ENCODE measurements around the gene DEFB129.
"Not testable (repeated sequence)": the region's sequence is repeated elsewhere in the genome, so short reads cannot be mapped to it uniquely, and the experiment has no call there.

The DEFB129 gene

DNA sequence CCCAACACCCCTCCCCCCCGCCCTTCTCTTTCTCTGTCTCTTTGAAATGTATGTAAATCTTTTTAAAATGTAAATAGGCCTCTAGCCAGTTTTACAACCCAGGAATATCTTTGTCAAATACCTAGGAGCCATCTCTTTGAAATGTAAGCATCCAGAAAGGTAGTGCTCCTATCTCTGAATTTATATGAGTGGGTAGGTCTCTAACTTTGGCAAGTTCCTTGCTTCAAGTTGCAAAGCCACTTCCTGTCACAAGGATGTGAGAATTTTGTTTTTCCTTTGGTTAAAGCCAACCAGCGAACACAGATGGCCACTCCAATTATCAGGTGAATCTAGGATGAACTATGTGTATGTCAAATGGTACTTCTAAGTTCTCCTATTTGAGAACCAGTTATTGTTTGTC lies 24.3 kb downstream of the DEFB129 start:
- WGBS, 2 experiments: 21 to 22% methylated on average over 1 of the region's 2 CpGs

GRCh38 chr20:252801-253200 lies 25.7 kb downstream of the DEFB129 start:
- Histone ChIP-seq H3K27ac (ENCODE audit: insufficient read depth, low read depth, low read length, poor library complexity, severe bottlenecking) (no peak overlapping the region), H3K4me1 (ENCODE audit: control insufficient read depth, insufficient read depth, low read length) (no peaks in the 10 kb centered on the region), H3K27me3 (ENCODE audit: control insufficient read depth, insufficient read depth, low read length, poor library complexity, severe bottlenecking) (peaks cover 25% of the 10 kb centered on the region), H3K36me3 (ENCODE audit: control insufficient read depth, insufficient read depth, low read length) (no peaks in the 10 kb centered on the region), H3K4me3 (ENCODE audit: insufficient read depth, low read depth, low read length) (no peak overlapping the region), H3K9me3 (ENCODE audit: control insufficient read depth, low read length) (no peaks in the 10 kb centered on the region)
- WGBS, 2 experiments: 74 to 94% methylated on average over 2 of the region's 2 CpGs

More for the DNA sequence above, 24.3 kb downstream of the DEFB129 start:
- no peaks in the 10 kb centered on the region for H3K36me3 ChIP-seq (ENCODE audit: control insufficient read depth, insufficient read depth, low read length)
- no peaks in the 10 kb centered on the region for H3K9me3 ChIP-seq (ENCODE audit: control insufficient read depth, low read length)
- H3K4me1 ChIP-seq (ENCODE audit: control insufficient read depth, insufficient read depth, low read length): no peaks in the 10 kb centered on the region
- H3K4me3 ChIP-seq (ENCODE audit: insufficient read depth, low read depth, low read length): no peak overlapping the region
- no peak overlapping the region for H3K27ac ChIP-seq (ENCODE audit: insufficient read depth, low read depth, low read length, poor library complexity, severe bottlenecking)
- peaks cover 13% of the 10 kb centered on the region for H3K27me3 ChIP-seq (ENCODE audit: control insufficient read depth, insufficient read depth, low read length, poor library complexity, severe bottlenecking)

GRCh38 chr20:253447-253846 lies 26.4 kb downstream of the DEFB129 start:
- not testable (repeated sequence) for H3K4me3 ChIP-seq (ENCODE audit: insufficient read depth, low read depth, low read length); H3K4me1 ChIP-seq (ENCODE audit: control insufficient read depth, insufficient read depth, low read length); H3K36me3 ChIP-seq (ENCODE audit: control insufficient read depth, insufficient read depth, low read length); H3K27ac ChIP-seq (ENCODE audit: insufficient read depth, low read depth, low read length, poor library complexity, severe bottlenecking); H3K9me3 ChIP-seq (ENCODE audit: control insufficient read depth, low read length)
- 63 to 76% methylated on average over 5 of the region's 6 CpGs for WGBS, 2 experiments
- peaks cover 31% of the 10 kb centered on the region for H3K27me3 ChIP-seq (ENCODE audit: control insufficient read depth, insufficient read depth, low read length, poor library complexity, severe bottlenecking)

DNA sequence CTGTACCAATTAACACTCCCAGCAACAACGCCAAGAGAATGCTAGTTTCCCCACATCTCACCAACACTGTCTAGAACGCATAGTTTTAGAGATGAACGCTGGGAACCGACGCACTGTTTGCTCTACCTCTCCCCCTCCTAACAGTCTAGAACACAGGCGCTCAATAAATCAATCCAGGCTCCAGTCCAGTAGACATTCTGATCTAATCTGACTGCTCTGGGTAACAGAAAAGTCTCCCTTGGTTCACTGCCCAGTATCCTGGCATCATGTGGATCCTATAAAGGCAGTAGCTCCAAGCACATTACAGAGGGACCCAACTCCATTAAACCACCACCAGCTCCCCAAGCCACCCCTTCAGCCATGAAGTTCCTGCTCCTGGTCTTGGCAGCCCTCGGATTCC lies 30.4 kb downstream of the DEFB129 start, which contains the start of gene DEFB132:
DEFB132 (plus strand) TSS at position 306 of the 400 bp plus-strand sequence; CDS start at position 361, 55 bp downstream.
- Histone ChIP-seq H3K4me1 (ENCODE audit: control insufficient read depth, insufficient read depth, low read length) (no peaks in the 10 kb centered on the region), H3K4me3 (ENCODE audit: insufficient read depth, low read depth, low read length) (no peak within 1 kb of the TSS), H3K9me3 (ENCODE audit: control insufficient read depth, low read length) (no peaks in the 10 kb centered on the region), H3K36me3 (ENCODE audit: control insufficient read depth, insufficient read depth, low read length) (no peaks in the 10 kb centered on the region), H3K27me3 (ENCODE audit: control insufficient read depth, insufficient read depth, low read length, poor library complexity, severe bottlenecking) (peaks cover 33% of the 10 kb centered on the region), H3K27ac (ENCODE audit: insufficient read depth, low read depth, low read length, poor library complexity, severe bottlenecking) (no peak within 1 kb of the TSS)
- 89 to 91% methylated on average over 7 of the region's 7 CpGs for WGBS, 2 experiments

- H3K9me3 ChIP-seq (ENCODE audit: control insufficient read depth, low read length): no peaks in the 10 kb centered on the region
- no peak overlapping the region for H3K27ac ChIP-seq (ENCODE audit: insufficient read depth, low read depth, low read length, poor library complexity, severe bottlenecking)
- peaks cover 34% of the 10 kb centered on the region for H3K27me3 ChIP-seq (ENCODE audit: control insufficient read depth, insufficient read depth, low read length, poor library complexity, severe bottlenecking)
- no peaks in the 10 kb centered on the region for H3K36me3 ChIP-seq (ENCODE audit: control insufficient read depth, insufficient read depth, low read length)
- no peaks in the 10 kb centered on the region for H3K4me1 ChIP-seq (ENCODE audit: control insufficient read depth, insufficient read depth, low read length)
- no peak overlapping the region for H3K4me3 ChIP-seq (ENCODE audit: insufficient read depth, low read depth, low read length)
- WGBS, 2 experiments: 63 to 67% methylated on average over 4 of the region's 4 CpGs
These were observed 31.3 kb downstream of the DEFB129 start for GRCh38 chr20:258269-258858.

DNA sequence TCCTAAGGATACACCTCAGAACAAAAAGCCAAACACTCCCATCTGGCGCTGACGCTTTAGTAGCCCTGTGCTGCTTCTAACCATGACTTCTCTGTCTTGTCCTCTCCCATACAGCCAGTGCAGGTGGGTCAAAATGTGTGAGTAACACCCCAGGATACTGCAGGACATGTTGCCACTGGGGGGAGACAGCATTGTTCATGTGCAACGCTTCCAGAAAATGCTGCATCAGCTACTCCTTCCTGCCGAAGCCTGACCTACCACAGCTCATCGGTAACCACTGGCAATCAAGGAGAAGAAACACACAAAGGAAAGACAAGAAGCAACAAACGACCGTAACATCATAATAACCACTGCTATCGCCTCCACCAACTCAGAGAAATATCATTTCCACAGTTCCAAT lies 31.9 kb downstream of the DEFB129 start:
- Histone ChIP-seq H3K4me1 (ENCODE audit: control insufficient read depth, insufficient read depth, low read length) (no peaks in the 10 kb centered on the region), H3K27ac (ENCODE audit: insufficient read depth, low read depth, low read length, poor library complexity, severe bottlenecking) (no peak overlapping the region), H3K27me3 (ENCODE audit: control insufficient read depth, insufficient read depth, low read length, poor library complexity, severe bottlenecking) (peaks cover 39% of the 10 kb centered on the region), H3K9me3 (ENCODE audit: control insufficient read depth, low read length) (no peaks in the 10 kb centered on the region), H3K4me3 (ENCODE audit: insufficient read depth, low read depth, low read length) (no peak overlapping the region), H3K36me3 (ENCODE audit: control insufficient read depth, insufficient read depth, low read length) (no peaks in the 10 kb centered on the region)
- 63 to 64% methylated on average over 8 of the region's 8 CpGs for WGBS, 2 experiments

DNA sequence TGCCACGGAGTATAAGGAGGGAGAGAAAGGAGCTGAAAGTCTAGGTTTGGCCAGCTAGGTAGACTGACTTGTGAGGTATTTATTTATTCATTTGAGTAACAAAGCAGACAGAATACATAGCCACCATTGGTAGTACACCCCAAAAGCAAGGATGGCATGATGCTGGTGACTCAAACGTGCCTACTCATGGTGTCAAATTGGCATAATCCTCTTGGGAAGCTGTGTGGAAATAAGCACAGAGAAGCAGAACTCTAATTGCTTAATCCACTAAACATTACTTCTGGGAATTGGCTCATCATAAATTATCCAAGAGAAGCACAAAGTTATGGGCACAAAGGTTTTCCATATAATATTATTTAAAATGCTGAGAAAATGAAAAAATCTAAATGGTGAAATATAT lies 32.9 kb downstream of the DEFB129 start:
- Histone ChIP-seq H3K27me3 (ENCODE audit: control insufficient read depth, insufficient read depth, low read length, poor library complexity, severe bottlenecking) (peaks cover 39% of the 10 kb centered on the region), H3K27ac (ENCODE audit: insufficient read depth, low read depth, low read length, poor library complexity, severe bottlenecking) (no peak overlapping the region)
- WGBS, 2 experiments: 75 to 76% methylated on average over 2 of the region's 2 CpGs

GRCh38 chr20:263701-264100 lies 36.6 kb downstream of the DEFB129 start:
- H3K27me3 ChIP-seq (ENCODE audit: control insufficient read depth, insufficient read depth, low read length, poor library complexity, severe bottlenecking): peaks cover 26% of the 10 kb centered on the region
- 89 to 90% methylated on average over 13 of the region's 13 CpGs for WGBS, 2 experiments
- H3K9me3 ChIP-seq (ENCODE audit: control insufficient read depth, low read length): no peaks in the 10 kb centered on the region
- H3K36me3 ChIP-seq (ENCODE audit: control insufficient read depth, insufficient read depth, low read length): no peaks in the 10 kb centered on the region
- H3K27ac ChIP-seq (ENCODE audit: insufficient read depth, low read depth, low read length, poor library complexity, severe bottlenecking): no peak overlapping the region
- H3K4me1 ChIP-seq (ENCODE audit: control insufficient read depth, insufficient read depth, low read length): no peaks in the 10 kb centered on the region
- no peak overlapping the region for H3K4me3 ChIP-seq (ENCODE audit: insufficient read depth, low read depth, low read length)

More for the DNA sequence above, 32.9 kb downstream of the DEFB129 start:
- no peaks in the 10 kb centered on the region for H3K36me3 ChIP-seq (ENCODE audit: control insufficient read depth, insufficient read depth, low read length)
- no peaks in the 10 kb centered on the region for H3K4me1 ChIP-seq (ENCODE audit: control insufficient read depth, insufficient read depth, low read length)
- no peaks in the 10 kb centered on the region for H3K9me3 ChIP-seq (ENCODE audit: control insufficient read depth, low read length)
- no peak overlapping the region for H3K4me3 ChIP-seq (ENCODE audit: insufficient read depth, low read depth, low read length)

GRCh38 chr20:266596-267562 lies 39.8 kb downstream of the DEFB129 start:
- Histone ChIP-seq H3K4me3 (ENCODE audit: insufficient read depth, low read depth, low read length) (peak overlapping the region; percentile 27), H3K4me1 (ENCODE audit: control insufficient read depth, insufficient read depth, low read length) (no peaks in the 10 kb centered on the region), H3K36me3 (ENCODE audit: control insufficient read depth, insufficient read depth, low read length) (no peaks in the 10 kb centered on the region), H3K9me3 (ENCODE audit: control insufficient read depth, low read length) (no peaks in the 10 kb centered on the region), H3K27ac (ENCODE audit: insufficient read depth, low read depth, low read length, poor library complexity, severe bottlenecking) (no peak overlapping the region), H3K27me3 (ENCODE audit: control insufficient read depth, insufficient read depth, low read length, poor library complexity, severe bottlenecking) (peaks cover 15% of the 10 kb centered on the region)
- 12 to 18% methylated on average over 39 to 43 of the region's 43 CpGs for WGBS, 2 experiments

DNA sequence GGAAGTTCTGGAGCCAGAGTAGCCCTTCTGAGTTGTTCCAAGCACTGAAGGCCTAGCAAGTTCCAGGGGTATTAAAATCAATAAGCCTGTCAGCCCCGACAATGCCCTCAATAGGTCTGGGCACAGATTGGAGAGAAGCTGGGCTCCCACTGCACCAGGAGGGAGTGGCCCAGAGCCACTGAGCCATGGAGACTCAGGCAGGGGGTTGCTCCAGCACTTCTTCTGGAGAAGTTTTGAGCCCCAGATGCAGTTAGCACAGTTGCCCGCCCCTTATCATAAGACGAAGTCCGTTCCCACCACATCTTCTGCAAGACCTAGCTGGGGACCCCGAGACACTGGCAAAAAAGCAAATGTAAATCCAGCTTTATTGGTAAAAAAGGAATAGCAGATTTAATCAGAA lies 43.5 kb downstream of the DEFB129 start:
- Histone ChIP-seq H3K27ac (ENCODE audit: insufficient read depth, low read depth, low read length, poor library complexity, severe bottlenecking) (no peak overlapping the region), H3K4me1 (ENCODE audit: control insufficient read depth, insufficient read depth, low read length) (no peaks in the 10 kb centered on the region), H3K36me3 (ENCODE audit: control insufficient read depth, insufficient read depth, low read length) (no peaks in the 10 kb centered on the region), H3K4me3 (ENCODE audit: insufficient read depth, low read depth, low read length) (no peak overlapping the region), H3K9me3 (ENCODE audit: control insufficient read depth, low read length) (no peaks in the 10 kb centered on the region), H3K27me3 (ENCODE audit: control insufficient read depth, insufficient read depth, low read length, poor library complexity, severe bottlenecking) (peaks cover 8% of the 10 kb centered on the region)
- 93 to 95% methylated on average over 5 of the region's 5 CpGs for WGBS, 2 experiments
